ENCODE data around the gene MIGA1.
"Not testable (repeated sequence)": the region's sequence is repeated elsewhere in the genome, so short reads cannot be mapped to it uniquely, and the experiment has no call there.

MIGA1 gene, protein sequence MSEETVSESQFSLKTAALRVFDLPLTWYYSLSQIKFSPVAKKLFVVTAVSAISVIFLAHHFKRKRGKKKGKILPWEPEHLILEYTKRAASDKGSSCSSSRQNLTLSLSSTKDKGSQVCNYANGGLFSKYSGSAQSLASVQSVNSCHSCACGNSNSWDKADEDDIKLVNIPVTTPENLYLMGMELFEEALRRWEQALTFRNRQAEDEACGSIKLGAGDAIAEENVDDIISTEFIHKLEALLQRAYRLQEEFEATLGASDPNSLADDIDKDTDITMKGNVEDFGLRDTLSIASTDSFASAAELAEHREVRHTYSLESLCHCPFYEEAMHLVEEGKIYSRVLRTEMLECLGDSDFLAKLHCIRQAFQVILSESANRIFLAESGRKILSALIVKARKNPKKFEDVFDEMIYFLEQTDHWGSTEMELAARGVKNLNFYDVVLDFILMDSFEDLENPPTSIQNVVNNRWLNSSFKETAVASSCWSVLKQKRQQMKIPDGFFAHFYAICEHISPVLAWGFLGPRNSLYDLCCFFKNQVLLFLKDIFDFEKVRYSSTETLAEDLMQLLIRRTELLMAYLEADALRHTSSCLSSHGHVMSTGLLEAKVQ

DNA sequence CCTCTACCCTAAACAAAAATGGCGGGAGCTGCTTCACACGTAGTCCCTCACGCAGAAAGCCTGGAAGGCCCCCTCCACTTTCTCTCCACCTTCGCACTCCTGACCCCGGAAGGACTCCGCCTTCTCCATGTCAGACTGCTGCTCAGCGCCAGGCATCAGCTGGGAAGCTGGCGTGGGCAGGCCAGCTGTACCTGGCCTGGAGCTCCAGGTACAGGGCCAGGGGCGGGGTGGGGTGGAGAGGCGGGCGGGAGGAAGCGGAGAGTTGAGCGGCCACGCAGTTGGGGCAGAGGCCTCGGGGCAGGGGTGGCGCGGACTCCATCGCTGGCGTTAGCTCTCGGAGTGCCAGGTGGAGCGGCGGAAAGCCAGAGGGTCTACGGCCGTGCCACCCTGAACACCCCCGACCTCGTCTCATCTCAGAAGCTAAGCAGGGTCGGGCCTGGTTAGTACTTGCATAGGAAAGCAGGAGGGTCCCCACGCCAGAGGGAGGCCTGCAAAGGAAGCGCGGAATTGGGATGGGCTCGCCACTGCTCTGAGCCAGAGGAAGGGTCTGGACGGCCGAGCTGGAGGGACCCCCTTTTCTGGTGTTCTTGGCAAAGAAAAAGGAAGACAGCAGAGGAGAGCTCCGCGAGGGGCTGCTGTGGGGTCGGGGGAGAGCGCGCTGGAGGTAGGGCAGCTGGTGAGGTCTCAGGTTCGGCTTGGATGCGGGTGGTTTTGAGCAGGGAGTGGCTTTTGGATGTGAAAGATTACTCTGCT lies at the start of gene MIGA1:
MIGA1 (plus strand) TSS at position 121 of the 753 bp plus-strand sequence. CDS start 3,604 bp downstream, outside the sequence.
- peak; percentile 51 for DNase-seq

DNA sequence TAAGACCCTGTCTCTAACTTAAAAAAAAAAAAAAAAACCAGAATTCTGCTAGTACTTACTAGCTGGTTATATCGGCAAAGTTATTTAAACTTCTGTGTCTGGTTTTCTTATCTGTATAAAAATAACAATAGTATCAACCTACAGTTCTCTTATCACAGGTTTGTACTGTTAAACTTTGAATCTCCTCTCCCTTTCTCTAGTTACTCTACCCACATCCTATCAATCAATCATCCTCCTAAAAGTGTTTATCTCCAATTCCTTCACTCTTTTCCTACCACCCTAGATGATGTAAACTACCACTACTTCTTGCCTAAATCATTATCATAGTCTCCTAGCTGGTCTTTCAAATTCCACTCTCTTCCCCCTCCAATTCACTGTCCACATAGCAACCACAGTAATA lies 47.4 kb upstream of the MIGA1 start:
- DNase-seq = no peak

DNA sequence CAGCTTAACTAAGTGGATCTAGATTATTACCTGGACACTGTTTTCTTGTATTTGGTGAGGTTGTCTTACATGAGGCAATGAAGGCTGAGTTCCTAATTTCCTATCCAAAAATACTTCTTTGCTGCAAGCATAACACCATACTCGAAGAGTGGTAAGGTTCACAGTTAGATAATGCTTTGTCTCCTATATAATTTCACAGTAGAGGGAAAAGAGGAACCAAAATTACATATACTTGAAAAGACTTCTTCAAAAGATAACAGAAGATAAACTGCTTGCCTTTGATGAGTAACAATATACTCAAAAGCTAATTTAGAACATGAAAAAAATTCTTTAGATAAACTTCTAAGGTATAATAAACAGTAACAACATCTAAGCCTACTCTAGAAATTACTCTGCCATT lies 40.2 kb upstream of the MIGA1 start:
- DNase-seq = no peak

DNA sequence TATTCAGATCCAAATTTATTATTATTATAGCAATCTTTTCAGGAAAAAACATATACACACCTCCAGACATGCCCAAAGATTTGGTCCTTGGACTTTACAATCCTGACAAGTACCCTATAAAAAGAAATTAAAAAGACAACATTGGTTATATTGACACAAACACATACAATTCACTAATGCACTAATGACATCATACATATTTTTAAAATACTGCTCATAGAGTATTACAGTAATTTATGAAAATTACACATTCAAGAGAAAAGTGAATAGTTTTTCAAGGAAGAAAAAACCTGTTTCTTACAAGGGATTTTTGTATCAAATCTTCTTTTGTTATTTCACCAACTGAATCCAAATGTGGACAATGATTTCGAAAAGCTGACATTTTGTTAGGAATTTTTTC lies 38.1 kb upstream of the MIGA1 start:
- DNase-seq = no peak

DNA sequence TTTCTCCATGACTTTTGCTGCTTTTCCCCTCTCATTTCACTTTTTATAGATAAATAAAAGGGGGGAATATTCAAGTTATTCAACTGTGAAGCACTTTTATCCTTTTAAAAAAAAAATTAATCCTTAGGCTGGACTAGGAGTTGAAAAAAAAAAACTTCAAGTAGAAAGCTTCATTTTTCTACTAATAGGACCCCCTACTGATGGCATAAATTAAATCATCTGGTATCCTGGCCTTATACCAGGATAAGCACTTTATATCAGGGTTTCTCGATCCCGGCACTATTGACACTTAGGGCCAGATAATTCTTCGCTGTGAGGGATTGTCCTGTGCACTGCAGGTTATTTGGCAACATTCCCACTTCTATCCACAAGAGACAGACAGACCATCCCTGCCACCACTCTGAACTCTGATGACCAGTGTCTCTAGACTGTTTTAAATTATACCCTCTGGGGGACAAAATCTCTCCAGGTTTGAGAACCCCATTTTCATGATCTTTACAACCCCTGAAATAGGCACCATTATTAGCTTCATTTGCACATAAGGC lies 37.4 kb upstream of the MIGA1 start:
- DNase-seq = no peak

DNA sequence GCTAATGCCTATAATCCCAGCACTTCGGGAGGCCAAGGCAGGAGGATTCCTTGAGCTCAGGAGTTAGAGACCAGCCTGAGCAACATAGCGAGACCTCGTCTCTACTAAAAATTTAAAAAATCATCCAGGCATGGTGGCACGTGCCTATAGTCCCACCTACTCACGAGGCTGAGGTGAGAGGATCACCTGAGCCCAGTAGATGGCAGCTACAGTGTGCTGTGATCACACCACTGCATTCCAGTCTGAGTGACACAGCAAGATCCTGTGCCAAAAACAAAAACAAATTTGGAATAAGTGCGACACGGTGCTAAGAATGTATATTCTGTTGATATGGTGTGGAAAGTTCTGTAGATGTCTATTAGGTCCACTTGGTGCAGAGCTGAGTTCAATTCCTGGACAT lies 34.9 kb upstream of the MIGA1 start:
- DNase-seq = no peak

DNA sequence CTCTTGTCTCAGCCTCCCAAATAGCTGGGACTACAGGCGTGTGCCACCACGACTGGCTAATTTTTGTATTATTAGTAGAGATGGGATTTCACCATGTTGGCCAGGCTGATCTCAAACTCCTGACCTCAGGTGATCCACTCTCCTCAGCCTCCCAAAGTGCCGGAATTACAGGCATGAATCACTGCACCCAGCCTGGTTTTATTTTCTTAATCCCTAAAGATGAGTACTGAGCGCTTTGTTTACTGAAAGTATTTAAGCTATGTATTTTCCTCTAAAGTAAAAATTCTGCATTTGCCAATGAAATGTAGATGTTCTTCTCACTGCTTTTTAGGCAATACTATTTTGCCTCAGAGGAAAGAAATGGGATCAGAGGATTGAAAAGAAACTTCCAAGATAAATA lies 30.0 kb upstream of the MIGA1 start:
- DNase-seq = peak; percentile 5

DNA sequence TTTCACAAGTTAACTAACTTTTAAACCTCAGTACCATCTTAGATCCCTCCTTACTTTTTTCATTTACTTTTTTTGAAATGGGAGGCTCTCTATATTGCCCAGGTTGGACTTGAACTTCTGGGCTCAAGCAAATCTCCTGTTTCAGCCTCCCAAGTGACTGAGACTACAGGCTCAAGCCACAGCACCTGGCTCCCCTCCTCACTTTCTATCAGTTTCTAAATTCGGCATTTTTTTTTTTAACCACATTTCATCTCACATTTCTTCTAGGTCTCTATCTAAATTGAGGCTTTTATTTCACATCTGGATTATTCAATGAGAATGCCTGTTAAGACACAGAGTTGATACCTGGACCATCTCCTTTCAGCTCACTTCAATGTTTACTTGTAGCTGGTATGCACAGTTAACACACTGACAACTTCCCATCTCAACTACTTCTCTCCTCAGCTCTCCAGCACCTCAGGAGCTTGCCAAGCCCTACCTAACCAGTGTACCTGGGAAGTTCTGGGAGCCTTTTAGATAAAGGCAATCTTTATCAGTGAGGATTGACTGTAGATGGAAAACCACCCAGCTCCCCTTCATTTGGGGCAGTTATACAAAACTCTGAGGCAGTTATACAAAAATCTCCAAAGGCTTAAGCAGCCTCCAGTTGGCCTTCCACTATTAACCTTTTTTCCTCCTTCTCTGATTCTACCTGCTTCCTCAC lies 23.2 kb upstream of the MIGA1 start:
- no peak for DNase-seq

DNA sequence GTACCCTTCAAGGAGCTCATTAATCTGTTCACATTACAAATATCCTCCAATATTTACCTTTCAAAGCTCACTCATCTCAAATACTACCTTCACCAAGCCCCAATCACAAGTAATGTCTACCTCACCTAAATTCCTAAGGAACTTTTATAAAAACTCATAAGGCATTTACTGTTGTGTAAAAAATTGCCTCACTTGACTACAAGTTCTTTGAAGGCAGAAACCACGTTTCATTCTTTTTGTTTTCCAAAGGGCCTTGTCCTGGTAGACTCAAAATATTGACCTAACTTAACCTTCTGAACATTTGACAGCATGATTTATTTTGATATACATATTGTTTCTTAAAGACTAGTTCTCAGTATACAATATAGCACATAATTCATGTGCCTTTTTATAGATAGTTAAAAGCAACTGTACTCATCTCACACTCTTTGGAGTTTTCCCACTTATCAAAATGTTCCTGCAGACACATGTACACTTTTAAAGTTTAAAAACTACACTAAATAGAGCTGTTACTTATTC lies 22.3 kb upstream of the MIGA1 start:
- DNase-seq = no peak

DNA sequence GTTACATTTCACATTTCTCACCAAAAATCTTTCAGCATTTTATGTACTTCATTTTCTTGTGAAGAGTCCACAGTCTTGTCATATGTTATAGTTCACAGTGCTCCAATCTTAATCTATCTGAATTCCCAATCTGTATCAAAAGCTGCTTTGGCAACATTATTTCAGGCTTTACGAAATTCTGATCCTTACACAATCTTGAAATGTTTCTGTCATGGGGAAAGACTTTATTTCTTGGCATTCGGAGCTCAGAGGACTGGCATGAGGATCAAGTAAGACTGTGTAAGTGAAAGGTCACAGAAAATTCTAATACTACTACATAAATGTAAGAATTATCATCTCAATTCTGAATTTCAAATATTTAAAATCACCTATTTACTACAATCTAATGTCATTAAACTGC lies 21.8 kb upstream of the MIGA1 start:
- DNase-seq = peak; percentile 14

DNA sequence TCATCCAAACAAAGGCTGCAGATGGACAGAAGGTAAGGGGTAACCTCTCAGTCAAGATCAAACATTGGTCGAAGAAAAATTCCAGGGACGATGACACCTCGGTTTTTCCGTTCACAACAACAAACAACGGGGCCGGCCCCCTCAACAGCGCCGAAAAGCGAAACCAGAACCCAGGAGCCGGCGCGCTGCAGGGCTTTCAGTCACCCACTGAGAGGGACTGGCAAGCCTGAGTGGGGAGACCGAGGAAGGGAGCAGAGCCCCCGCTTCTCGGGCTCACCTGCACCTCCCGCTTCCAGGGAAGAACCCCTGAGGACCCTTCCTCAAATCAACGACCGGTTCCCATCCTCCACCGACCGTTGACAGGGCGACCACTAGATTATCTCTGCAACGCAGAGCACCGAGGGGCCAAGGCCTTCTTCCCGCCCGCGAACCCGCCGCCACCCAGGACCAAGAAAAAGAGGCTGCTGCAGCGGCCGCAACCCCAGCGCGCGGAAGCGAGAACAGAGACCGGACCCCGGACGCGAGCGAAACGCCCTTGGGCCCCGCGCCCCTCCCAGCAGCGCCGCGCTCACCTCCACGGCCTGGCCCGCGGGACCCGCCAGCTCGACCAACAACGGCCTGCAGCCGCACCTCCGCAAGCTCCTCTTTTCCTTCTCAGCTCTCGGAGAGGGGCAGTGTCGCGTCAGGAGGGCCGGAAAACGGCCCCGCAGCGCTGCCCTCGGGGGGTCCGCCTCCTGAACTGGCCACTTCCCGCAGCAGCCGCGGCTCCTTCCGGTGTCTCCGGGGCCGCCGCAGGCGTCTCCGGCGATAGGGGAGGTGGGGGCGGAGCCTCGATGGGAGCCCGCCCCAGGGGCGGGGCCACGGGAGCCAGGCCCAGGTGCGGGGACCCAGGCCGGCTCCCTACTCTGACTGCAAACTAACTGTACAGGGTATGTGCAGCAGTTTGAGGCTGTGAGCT lies 20.1 kb upstream of the MIGA1 start, which contains the start of gene USP33:
USP33 (minus strand) TSS at position 782 of the 958 bp plus-strand sequence. CDS start 18,155 bp downstream, outside the sequence.
- peak; percentile 61 for DNase-seq

DNA sequence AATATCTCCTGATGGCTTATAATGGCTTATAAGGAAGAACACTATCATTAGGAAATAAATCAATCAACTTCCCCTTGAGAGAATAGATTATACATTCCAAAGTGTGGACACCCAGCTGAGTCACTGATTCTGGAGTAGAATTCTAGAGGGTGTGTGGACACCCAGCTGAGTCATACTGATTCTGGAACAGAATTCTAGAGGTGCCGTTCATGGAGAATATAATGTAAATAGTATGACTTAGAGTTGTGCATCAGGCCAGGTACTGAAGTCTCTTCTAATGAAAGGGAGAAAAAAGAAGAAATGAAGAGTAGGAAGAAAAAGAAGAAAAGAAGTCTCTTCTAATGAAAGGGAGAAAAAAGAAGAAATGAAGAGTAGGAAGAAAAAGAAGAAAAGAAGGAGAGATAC lies 17.4 kb upstream of the MIGA1 start:
- peak; percentile 17 for DNase-seq

DNA sequence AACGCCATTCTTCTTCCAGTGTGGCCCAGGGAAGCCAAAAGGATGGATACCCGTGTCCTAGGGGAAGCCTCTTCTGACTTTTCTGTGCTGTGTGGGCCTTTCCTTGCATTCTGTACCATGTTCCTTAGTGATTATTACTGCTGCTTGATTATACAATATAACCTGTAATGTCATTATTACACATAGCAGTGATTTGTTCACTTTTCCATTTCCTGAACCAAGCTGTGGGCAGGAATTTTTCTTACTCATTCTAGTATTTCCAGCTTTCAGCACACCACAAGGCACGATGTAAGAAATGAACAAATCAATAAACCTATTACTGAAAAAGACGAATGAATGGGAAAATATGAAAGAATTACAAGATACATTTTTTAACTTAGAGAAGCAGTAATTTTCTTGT lies 11.4 kb upstream of the MIGA1 start:
- DNase-seq = no peak

DNA sequence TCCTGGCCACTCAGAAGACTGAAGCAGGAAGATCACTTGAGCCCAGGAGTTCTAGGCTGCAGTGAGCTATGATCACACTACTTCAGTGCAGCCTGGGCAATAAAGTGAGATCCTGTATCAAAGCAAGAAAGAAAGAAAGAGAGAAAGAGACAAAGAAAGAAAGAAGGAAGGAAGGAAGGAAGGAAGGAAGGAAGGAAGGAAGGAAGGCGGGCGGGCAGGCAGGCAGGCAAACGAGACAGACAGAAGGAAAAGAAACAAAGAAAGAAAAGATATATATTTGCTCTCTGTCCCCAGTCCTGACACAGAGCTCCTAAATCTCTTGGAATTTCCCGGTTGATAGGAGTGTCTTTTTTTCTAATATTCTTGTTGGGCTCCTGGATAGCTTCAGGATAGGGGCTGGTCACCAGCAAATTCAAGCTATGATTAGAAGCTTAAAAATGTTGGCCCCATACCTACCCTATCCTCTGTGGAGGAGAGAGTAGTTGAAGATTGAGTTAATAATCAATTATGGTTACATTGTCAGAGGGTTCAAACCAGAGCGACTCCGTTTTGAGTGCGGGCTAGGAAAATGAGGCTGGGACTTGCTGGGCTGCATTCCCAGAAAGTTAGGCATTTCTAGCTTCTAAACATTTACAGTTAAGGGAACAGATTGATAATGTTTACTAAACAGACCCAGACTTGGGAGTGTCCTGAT lies 3.3 kb upstream of the MIGA1 start:
- DNase-seq = no peak

DNA sequence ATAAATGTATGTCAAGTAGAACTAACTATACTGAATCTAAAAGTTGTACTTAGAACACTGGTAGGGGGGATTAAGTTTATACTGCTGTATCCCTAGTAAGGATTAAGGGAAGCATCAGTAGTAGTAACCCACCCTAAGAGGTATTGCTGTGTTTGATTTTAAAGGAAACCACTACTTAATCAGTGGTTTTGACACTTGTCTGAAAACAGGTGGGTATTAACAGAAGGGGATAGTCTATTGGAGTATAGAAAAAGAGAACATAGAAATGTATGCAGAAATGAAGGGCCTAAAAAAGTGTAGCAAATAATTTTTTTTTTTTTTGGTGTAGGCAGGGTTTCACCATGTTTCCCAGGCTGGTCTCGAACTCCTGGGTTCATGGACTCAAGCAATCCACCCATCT lies 2.2 kb downstream of the MIGA1 start:
- DNase-seq = no peak

DNA sequence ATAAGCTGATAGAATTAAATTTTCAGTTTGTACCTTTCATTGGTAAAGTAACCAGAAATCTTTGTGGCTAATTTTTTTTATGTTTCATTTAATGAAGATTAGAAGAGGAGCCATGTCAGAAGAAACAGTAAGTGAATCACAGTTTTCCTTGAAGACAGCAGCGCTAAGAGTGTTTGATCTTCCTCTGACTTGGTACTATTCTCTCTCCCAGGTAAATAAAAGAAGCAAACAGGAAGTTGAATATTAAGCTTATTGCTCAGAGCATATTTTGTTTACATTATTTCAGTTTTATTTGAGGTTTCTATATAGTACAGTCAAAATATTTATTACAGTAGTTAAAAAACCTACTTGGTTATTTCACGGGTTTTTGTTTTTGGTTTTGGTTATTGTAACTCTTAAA lies 3.7 kb downstream of the MIGA1 start:
- DNase-seq = no peak

DNA sequence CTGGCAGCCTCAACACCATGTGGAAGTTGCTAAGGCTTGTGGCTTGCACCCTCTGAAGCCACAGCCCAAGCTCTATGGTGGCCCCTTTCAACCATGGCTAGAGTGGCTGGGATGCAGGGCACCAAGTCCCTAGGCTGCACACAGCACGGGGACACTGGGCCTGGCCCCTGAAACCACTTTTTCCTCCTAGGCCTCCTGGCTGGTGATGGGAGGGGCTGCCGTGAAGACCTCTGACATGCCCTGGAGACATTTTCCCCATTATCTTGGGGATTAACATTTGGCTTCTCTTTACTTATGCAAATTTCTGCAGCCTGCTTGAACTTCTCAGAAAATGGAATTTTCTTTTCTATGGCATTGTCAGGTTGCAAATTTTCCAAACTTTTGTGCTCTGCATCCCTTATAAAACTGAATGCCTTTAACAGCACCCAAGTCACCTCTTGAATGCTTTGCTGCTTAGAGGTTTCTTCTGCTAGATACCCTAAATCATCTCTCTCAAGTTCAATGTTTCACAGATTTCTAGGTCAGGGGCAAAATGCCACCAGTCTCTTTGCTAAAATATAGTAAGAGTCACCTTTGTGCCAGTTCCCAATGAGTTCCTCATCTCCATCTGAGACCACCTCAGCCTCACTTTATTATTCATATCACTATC lies 6.8 kb downstream of the MIGA1 start:
- DNase-seq = not testable (repeated sequence)

DNA sequence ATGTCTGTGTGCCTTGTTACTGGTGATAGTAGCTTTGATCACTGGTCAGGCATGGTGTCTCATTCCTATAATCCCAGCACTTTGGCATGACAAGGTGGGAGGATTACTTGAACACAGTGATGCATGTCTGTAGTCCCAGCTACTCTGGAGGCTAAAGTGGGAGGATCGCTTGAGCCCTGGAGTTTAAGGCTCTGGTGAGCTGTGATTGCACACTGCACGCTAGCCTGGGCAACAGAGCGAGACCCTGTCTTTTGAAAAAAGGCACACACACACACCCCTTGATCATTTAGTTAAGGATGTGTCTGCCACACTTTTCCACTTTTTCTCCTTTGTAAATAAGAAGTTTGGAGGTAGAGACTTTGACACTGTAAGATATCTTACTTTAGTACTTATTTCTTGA lies 15.1 kb downstream of the MIGA1 start:
- no peak for DNase-seq

DNA sequence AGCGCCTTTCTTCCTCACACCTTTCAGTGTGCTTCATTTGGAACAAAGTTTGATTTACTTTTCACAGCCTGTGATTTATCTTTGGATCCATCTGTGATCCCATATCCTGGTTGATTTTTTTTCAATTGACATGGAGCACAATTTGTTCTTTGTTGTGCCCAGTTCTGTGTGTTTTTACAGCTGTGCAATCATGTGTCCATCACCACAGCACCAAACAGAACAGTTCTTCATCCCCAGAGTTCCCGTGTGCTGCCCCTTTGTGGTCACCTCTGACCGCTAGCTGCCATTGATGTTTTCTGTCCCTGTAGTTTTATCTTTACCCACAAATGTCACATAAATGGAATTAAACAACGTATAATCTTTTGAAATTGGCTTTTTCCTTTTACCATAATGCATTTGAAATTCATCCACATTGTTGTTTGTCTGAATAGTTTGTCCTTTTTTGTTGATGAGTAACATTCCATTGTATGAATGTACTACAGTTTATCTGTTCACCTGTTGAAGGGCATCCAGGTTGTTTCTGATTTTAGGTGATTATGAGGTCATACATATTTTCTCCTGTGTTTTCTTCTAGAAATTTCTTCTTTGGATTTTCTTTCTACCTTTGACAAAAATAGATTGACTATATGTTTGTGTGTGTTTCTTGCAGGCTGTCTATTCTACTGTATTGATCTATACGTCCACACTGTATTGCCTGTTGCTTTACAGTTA lies 17.4 kb downstream of the MIGA1 start:
- no peak for DNase-seq

DNA sequence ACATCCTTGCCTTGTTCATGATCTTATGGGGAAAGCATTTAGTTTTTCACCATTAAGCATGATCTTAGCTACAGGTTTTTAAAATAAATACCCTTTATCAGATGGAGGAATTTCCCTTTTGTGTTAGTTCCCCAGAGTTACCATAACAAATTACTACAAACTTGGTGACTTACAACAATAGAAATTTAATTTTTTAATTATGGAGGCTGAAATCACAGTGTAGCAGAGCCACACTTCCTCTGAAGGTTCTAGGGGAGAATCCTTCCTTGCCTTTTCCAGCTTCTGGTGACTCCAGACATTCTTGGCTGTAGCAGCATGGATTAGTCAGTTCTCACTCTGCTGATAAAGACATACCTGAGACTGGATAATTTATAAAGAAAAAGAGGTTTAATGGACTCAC lies 18.5 kb downstream of the MIGA1 start:
- no peak for DNase-seq

All from amniotic stem cell (primary cell).